AG10803 (cell line): ENCODE results near the gene FBN1.

Experiments used
- DNase-seq: peaks from one replicate; pipeline ENCODE4 v3.0.0; 2010; ENCODE audit warnings: low read depth
- H3K4me3 ChIP-seq: 2 replicates; pipeline ENCODE4 v1.5.1; 2011; ENCODE audit warnings: mild to moderate bottlenecking, low read length, control low read depth
- TF ChIP-seq, protein P1 (sequence below): conservative IDR thresholded peaks from 2 replicates; pipeline ENCODE4 v1.5.1; 2011; ENCODE audit warnings: mild to moderate bottlenecking, low read length, control low read depth, inconsistent platforms

Gene FBN1

DNA sequence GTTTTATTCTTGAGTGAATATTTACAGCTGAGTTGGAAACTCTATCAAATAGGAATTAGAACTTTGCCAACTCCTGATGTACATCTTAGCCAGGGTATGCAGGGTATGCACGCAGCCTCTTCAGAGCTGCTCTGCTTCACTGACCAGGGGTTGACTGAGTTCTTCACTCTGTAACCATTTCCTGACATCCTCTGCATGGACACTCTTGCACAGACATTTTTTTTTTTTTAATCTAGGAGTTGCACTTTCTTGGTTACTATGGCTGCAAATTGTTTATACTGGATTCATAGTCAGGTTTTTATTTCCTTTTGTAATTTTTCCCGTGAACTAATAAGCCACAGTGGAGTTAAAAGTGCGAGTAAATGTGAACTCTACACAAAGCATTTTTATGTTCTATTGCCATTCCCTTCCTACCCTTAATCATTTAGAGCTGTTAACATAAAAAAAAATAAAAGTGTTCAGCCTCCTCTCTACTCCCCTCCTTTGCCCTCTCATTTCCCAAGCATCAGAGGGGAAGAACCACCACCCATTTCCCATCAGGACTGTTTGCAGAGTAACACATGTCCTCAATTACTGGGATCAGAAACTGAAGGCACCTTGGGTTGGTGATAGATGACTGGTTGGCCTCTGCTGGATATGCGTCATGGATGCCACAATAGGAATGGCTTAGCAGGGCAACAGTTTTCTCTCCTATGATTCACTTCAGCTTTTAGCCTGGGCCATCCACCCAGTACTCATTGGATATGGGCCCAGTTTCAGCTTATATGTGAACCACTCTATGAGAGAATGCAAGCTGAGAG lies 260.3 kb downstream of the FBN1 start:
- peak; percentile 100 for DNase-seq
- no peak overlapping the region for H3K4me3 ChIP-seq
- TF ChIP-seq, protein P1, sequence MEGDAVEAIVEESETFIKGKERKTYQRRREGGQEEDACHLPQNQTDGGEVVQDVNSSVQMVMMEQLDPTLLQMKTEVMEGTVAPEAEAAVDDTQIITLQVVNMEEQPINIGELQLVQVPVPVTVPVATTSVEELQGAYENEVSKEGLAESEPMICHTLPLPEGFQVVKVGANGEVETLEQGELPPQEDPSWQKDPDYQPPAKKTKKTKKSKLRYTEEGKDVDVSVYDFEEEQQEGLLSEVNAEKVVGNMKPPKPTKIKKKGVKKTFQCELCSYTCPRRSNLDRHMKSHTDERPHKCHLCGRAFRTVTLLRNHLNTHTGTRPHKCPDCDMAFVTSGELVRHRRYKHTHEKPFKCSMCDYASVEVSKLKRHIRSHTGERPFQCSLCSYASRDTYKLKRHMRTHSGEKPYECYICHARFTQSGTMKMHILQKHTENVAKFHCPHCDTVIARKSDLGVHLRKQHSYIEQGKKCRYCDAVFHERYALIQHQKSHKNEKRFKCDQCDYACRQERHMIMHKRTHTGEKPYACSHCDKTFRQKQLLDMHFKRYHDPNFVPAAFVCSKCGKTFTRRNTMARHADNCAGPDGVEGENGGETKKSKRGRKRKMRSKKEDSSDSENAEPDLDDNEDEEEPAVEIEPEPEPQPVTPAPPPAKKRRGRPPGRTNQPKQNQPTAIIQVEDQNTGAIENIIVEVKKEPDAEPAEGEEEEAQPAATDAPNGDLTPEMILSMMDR = no peak

DNA sequence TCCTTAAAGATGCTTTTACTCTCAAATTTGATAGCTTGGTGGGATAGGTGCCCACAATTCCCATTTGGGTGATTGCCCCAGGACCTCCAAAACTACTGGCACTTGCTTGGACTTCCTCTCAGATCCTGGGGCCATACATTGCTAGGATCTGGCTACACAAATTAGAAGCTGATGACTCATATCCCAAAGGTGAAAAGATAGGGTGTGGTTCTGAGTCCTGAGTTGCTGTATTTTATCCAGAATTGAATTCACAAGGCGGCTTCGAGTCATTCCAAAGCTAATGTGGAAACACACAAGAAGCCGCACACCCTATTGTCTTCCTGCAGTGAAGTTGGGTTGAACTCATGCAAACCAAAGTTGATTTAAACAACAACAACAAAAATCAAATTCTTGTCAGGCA lies 260.9 kb downstream of the FBN1 start:
- TF ChIP-seq, protein P1 = no peak
- H3K4me3 ChIP-seq = no peak overlapping the region
- DNase-seq = no peak

DNA sequence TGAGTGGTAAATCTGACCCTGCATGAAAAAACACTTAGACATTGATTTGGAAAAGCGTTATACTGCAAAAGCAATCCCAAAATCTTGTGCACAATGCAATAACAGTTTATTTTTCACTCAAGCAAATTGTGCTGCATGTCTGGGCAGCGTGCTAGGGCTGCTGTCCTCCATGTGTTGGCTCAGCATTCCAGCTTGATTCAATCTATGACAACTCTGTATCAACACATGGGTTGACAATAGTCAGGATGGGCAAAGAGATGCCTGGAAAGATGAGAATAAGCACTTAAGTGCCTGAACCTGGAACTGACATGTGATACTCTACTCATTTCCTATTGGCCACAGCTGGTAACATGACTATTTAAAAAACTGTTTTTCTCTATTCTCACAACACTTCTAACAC lies 262.5 kb downstream of the FBN1 start:
- DNase-seq = no peak
- TF ChIP-seq, protein P1 = no peak
- no peak overlapping the region for H3K4me3 ChIP-seq

DNA sequence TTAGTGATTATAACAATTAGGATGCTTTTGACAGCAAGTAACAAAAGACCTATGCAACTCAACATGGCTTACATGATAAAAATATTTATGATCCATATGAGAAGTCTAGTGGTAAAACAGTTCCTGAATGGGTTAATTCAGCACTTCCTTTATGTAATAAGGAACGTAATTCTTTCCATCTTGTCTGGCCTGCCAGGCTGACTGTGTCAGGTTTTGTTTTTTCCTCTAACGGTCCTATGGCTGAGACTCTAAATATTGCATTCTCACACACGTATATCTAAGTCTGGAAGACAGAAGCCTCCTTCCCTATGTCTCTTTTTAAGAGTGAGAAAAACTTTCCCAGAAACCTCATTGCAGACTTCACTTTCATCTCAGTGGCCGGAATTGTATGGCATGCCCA lies 263.6 kb downstream of the FBN1 start:
- H3K4me3 ChIP-seq = no peak overlapping the region
- DNase-seq = no peak
- TF ChIP-seq, protein P1 = no peak

DNA sequence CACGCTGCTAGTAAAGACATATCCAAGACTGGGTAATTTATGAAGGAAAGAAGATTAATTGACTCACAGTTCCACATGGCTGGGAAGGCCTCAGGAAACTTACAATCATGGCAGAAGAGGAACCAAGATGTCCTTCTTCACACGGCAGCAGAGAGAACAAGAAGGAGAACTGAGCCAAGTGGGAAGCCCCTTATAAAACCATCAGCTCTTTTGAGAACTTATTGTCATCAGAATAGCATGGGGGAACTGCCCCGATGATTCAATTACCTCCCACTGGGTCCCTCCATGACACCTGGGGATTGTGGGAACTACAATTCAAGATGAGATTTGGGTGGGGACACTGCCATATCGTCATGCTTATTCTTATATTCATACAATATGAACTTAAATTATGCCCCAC lies 265.3 kb downstream of the FBN1 start:
- no peak overlapping the region for H3K4me3 ChIP-seq
- TF ChIP-seq, protein P1 = no peak
- DNase-seq = no peak

DNA sequence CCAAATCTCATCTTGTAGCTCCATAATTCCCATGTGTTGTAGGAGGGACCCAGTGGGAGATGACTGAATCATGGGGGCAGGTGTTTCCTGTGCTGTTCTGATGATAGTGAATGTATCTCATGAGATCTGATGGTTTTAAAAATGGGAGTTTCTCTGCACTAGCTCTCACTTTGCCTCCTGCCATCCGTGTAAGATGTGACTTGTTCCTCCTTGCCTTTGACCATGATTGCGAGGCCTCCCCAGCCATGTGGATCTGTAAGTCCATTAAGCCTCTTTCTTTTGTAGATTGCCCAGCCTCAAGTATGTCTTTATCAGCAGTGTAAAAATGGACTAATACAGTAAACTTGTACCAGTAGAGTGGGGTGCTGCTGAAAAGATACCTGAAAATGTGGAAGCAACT lies 269.7 kb downstream of the FBN1 start:
- TF ChIP-seq, protein P1 = no peak
- no peak for DNase-seq
- H3K4me3 ChIP-seq = no peak overlapping the region

DNA sequence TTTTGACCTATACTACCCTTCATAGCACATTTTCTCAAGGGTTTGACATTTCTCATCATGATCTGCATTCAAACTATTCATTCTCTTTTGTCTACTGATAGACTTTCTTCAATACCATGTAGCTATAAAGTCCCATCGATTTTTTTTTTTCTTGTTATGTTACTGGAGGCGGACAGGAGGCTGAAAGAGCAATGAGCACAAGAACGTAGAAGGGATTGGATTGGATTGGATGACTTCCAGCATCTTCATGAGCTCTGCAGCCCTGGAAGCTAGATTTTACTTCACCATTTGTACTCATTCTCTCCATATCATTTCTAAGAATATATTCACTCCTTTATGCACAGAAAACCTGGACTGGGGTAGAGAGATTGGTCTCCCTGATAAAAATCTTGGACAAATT lies 271.0 kb downstream of the FBN1 start:
- no peak for DNase-seq
- H3K4me3 ChIP-seq = no peak overlapping the region

More for the DNA sequence above, 271.0 kb downstream of the FBN1 start:
- TF ChIP-seq, protein P1 = no peak
